T1000 (cell line): ENCODE measurements around the gene CD82.
"Not testable (repeated sequence)": the region's sequence is repeated elsewhere in the genome, so short reads cannot be mapped to it uniquely, and the experiment has no call there.

Source experiments
- DNase-seq: peaks from one replicate; lab custom pipeline; 2025; ENCODE audit warnings: mixed read lengths; lab: John Stamatoyannopoulos, UW

CD82 gene

DNA sequence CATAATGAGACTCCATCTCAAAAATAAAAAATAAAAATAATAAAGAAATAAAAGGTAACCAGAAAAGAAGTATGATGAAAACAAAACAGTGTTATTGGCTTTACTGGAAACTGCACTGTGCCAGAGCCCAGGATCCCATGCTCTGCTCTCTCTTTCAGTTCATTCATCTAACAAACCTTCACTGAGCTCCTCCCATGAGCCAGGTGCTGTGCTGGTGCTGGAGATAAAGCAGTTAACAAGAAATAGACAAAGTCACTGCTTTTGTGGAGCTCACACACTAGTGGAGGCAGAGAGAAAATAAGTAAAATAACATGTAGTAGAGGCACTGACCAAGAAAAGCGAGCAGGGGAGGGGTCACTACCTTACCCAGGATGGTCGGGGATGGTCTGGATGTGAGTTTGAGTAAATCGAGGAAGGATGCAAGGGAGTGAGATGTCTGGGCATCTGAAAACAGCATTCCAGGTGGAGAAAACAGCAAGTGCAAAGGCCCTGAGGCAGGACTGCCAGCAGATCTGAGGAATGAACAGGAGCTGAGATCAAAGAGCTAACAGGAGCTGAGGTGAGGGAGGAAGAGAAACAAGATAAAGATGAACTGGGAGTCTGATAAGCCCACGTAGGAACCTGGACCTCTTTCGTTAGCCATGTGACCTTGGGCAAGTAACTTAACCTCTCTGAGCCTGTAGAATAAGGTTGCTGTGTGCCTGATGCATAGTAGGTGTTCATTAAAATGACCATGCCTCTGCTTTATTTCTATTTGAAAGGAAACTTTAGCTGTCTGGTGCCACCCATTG, 31.3 kb upstream of the CD82 start:
- no peak for DNase-seq

DNA sequence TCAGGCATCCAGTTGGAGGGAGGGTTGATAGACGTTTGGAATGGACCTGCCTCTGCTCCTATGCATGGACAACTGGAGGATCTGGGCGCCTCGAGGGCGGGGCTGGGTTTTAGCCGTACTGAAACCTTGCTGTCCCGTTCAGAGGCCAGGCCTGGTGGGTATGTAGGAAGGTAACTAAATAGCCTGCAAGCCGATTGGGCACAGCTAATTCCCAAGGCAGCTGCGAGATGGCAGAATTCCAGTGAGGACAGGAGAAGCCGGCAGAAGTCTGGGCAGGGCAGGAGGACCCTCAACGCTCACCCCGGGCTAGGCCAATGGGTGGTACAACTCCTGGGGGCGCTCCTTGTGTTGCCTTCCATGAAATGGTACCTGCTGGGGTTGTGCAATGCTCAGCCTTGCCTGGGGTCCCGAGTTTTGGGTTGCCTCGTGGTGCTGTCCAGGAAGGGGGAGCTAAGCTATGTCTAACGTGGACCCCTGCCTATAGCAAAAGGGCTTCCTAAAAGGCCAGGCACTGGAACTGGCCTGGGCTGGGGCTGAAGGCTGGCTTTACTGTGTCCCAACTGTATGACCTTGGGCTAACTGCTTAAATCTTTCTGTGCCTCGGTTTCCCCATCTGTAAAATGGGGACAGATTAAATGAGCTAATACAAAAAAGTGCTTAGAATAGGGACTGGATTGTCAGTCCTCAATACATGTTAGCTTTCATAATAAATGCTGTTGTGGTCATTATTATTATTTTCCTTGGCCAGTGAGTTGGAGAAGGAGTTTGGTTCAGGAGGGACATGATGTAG, 30.1 kb upstream of the CD82 start:
- DNase-seq = no peak

DNA sequence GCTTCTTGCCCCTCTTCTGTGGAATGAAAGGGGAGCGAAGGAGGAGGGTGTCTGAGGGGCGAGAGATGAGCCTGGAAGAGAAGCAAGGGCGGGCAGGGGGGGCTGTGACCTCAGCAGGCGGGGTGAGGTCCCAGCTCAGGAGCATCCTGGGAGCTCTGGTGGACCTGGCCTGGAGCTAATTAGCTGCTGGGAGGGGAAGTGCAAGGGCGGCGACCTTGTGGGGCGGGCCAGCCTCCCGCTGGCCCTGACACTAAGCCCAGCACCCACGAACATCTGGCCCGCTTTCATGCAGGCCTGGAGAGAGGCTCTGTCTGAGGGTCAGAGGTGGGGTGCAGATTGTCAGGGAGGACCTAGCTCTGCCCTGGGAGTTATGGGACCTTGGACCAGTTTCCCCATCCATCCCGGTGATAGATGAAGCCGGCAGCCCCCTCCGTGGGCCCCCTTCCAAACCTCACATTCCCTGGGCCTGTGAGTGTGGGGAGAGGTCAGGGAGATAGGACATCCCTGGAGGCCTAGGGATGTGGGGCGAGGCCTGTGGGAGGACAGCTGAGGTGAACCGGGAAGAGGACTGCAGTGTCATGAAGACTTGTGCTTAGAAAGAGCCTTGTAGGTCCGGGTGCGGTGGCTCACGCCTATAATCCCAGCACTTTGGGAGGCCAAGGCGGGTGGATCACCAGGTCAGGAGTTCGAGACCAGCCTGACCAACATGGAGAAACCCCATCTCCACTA, 28.5 kb upstream of the CD82 start:
- no peak for DNase-seq

- no peak for DNase-seq
These were observed 27.8 kb upstream of the CD82 start for GRCh38 chr11:44537679-44538078.

DNA sequence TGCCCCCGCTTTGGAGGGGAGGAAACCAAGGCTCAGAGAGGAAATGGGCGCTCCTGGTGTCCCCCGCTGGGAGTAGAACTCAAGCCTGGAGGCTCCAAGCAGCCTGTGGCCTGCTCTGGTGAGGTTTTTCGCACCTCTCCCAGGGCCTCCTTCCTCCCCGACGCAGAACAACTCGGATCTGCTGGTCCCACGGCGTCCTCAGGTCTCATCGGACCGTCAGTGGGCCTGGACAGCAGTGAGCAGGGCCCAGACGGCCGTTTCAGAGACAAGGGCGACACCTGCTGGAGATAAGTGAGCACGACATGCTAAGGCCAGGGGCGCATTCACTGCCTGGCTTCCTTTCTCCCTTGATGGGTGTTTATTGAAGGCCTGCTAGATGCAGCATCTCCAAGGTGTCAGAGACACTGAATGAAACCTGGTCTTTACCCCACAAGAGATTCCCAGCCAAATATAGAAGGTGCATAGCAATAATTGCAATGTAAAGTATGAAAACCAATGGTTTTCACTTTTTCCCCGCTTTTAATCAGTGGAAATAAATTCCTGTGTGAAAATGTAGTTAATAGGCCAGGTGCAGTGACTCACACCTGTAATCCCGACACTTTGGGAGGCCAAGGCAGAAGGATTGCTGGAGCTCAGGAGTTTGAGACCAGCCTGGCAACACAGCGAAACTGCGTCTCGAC, 26.9 kb upstream of the CD82 start:
- DNase-seq = peak; percentile 69

DNA sequence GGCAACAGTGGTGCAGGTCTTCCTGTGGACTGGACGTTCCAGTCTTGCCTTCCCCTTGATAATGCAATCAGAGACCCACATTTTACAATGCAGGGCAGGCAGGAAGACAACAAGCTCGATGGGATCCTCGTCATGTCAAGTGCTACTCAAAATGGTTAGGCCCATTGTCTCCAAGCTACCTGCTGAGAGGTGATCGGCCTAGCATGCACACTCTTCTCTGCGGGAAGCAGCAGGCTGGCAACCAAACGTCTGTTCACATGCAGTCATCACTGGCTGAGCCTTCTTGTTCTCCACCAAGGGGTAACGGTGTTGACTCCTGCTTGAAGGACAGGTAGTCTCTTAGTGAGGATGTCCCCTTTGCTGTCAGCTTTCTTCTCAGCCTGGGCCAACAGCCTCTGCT, 25.5 kb upstream of the CD82 start:
- DNase-seq = no peak

DNA sequence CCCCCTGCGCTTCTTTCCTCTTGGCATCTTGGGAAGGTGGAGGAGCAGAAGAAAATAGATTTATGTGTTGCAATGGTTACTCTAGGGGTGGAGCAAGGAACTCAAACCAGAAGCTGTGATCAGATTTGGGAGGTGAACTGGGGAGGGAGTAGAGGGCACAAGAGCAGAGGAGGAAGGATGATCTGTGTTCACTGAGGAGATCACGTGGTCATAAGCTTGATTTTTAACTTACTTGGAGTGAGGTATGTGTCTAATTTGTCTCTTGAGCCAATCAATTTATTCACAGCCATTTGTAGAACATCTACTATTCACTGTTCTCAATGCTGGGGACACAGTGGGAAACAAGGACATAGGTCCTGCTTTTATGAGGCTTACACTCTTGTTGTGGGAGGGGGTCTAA, 24.8 kb upstream of the CD82 start:
- no peak for DNase-seq

DNA sequence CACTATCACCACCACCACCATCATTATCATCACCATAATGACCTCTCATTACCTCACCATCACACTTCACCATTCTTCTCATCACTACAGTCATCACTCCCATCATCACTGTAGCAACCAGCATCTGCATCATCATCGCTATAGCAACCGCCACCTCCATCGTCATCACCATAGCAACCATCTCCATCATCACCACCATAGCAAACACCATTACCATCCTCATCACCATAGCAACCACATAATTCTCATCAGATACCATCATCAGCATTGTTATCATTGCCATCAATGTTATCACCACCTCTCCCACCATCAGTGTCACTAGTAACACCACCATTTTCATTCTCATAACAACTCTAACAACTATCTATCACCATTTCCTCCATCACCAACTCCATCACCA, 23.1 kb upstream of the CD82 start:
- DNase-seq = no peak

DNA sequence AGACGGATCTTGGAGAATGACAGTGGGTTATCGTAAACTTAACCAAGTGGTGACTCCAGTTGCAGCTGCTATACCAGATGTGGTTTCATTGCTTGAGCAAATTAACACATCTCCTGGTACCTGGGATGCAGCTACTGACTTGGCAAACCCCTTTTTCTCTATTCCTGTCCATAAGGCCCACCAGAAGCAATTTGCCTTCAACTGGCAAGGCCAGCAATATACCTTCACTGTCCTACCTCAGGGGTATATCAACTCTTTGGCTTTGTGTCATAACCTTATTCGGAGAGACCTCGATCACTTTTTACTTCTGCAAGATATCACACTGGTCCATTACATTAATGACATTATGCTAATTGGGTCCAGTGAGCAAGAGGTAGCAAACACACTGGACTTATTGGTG, 18.5 kb upstream of the CD82 start:
- DNase-seq = not testable (repeated sequence)

DNA sequence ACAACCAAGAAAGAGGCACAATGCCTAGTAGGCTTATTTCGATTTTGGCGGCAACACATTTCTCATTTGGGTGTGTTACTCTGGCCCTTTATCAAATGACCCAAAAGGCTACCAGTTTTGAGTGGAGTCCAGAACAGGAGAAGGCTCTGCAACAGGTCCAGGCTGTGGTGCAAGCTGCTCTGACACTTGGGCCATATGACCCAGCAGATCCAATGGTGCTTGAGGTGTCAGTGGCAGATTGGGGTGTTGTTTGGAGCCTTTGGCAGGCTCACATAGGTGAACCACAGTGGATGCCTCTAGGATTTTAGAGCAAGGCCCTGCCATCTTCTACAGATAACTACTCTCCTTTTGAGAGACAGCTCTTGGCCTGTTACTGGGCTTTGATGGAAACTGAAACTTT, 17.9 kb upstream of the CD82 start:
- not testable (repeated sequence) for DNase-seq

GRCh38 chr11:44548032-44548695, 17.3 kb upstream of the CD82 start:
- no peak for DNase-seq

GRCh38 chr11:44548961-44549749, 16.3 kb upstream of the CD82 start:
- DNase-seq = not testable (repeated sequence)

- no peak for DNase-seq
These were observed 15.3 kb upstream of the CD82 start for GRCh38 chr11:44550123-44550522.

DNA sequence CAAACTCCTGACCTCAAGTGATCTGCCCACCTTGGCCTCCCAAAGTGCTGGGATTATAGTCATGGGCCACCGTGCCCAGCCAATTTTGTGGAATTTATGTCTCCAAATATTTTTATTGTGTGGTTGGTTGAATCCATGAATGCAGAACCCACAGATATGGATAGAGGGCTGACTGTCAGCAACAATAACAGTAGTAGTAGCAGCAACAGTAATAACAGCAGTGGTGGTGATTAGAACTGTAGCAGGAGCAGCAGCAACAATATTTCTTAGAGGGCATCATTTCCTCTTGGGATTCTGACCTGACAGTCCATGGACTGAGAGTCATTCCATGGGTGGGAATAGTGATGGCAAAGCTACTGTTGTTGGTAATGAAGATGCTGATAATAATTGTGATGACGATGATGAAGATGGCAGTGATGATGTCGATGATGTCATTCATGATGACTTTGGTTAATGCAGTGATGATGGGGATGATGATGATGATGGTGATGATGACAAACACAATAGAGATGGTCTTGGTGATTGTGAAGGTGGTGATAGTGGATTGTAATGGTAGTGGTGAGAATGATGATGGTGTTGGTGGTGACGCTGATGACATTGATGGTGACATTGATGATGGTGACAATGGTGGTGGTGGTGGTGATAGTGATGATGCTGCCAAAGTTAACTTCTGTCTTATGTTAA, 13.9 kb upstream of the CD82 start:
- DNase-seq = no peak

DNA sequence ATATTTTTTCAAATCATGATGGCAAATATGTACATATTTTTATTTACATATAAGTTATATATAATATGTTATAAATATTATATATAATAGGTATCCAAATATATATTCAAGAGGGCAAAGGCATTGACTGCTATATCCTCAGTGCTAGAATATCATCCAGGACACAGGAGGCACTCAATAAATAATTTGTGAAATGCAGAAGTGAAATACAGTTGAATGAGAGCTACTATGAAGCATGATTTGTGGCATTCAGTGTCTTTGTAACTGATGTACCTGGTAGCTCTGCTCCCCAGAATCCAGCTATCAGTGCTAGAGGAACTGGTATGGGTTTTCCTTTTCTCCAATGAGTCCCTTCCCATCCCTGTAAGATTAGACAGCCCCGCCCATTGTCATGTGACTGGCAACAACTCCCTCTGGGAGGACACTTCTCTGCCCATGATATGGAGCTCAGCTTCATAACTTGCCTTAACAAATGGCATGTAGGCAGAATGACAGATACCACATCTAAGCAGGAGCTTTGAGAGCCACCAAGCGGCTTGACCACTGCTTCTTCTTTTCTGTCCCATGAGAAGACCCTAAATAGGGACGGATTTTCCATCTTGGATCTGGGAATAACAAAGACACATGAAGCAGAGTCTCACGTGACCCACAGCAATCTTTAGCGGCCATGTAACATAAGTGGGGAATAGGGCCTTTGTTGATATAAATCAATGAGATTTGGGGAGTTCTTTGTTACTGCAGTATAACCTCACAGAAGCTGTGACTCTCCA, 10.2 kb upstream of the CD82 start:
- no peak for DNase-seq

DNA sequence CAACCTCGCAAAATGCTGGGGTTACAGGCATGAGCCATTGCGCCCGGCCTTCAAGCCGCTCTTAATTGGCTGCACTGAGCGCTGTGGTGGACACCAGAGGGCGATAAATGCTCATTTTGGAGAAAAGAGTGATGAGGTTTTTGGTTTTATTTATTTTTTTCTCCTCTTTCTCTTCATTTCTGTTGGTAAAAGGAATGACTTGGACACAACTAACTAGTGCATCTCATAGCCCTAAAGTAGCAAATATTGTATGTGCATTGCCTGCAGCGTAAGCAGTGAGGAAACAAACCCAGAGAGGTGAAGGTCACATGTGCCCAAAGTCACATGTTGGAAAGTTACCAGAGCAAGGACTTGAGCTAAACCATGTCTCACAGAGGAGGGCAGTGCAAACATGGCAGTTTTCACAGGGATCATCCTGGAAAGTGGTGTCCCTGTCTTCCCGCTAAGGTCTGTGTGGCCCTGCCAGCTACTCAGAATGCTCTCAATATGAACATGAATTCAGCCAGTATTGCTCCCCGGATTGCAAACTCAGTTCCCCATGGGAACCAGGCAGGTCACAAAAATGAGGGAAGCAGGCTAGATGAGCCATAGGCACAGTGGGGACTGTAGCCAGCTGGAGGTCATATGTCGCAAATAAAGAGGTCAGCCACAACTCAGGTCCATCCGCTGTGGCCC, 8.6 kb upstream of the CD82 start:
- peak; percentile 14 for DNase-seq

DNA sequence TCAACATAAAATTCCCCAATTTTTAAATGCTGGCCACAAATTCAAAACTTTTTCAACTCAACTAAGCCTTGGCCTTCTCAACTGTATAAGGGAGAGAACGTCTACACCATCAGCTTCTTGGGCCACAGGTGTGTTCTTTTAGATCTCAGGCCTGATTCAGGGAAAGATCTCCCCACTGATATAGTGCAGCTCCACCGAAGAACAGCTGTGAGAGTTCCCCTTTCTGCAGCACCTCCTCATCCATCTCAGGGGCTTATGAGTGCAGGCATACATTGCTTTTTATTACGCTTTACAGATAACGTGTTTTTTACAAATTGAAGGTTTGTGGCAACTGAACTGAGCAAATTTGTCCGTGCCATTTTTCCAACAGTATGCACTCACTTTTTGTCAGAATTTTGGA, 8.0 kb upstream of the CD82 start:
- DNase-seq = no peak

DNA sequence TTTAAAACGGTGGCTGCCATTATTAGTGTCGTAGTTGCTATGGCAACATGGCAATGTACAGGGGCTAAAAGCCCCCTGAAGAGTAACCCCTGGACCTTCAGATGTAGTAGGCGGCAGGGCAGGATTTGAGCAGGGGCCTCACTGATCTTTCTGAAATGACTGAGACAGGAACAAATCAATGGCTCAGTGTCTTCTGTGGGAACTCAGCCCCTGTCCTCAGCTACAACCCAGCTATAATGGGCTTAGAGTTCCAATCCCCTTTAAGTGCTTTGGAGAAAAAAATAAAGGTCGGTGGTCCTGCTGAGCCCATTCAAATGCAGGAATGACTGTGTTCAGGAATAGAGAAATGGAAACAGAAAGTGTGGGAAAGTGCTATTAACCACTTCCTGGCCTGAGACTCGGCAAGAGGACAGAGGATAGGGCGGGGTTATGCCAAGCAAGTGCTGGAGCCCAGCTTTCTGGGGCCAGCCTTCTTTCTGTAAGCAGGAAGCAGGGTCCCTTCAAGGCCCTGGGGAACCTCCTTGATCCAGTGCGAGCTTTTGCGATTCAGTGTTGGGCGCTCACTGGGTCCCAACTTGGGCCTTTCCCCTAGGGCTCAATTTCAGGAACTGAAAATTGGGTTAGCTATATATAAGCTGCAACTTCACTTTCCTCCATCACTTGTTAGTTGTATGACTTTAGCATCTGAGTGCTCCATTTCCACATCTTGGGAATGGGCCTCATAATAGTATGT, 6.1 kb upstream of the CD82 start:
- DNase-seq = no peak
